Gastroesophageal sphincter (tissue), 4 donors: ENCODE data around the gene TSSK3. TPM values are rescaled to one million over a fixed set of nuclear protein-coding genes. Genes with fewer than 3 reads are reported as not detected.
A peak's percentile ranks its signal among the peaks of the same experiment; 100 is the strongest.

ENCODE experiments used
- ATAC-seq: fragments of 150-250 bp; one replicate; pipeline ENCODE4 v1.9.1; 2016; ENCODE audit warnings: mild to moderate bottlenecking, moderate library complexity
- H3K27ac ChIP-seq, 4 donors: fragments of 200-600 bp; sonication (generic) in 3 of 4; 1 replicate in 3 of 4; 2 replicates in 1 of 4; pipeline ENCODE4 v1.5.1; 2016 to 2019
- H3K27me3 ChIP-seq: fragments of 200-600 bp; sonication (generic); one replicate; pipeline ENCODE4 v1.5.1; 2019
- H3K36me3 ChIP-seq, 2 donors: fragments of 200-600 bp; sonication (generic); one replicate each; pipeline ENCODE4 v1.5.1; 2019; ENCODE audit warnings: control low read depth in 1 of 2
- H3K4me1 ChIP-seq, 3 donors: fragments of 200-600 bp; sonication (generic); 1 replicate in 2 of 3; 2 replicates in 1 of 3; pipeline ENCODE4 v1.5.1; 2016 to 2019; ENCODE audit warnings: control low read depth in 2 of 3
- H3K4me3 ChIP-seq, 2 donors: fragments of 200-600 bp; sonication (generic); one replicate each; pipeline ENCODE4 v1.5.1; 2019; ENCODE audit warnings: mild to moderate bottlenecking in 1 of 2, moderate library complexity in 1 of 2
- H3K9me3 ChIP-seq, 3 donors: fragments of 200-600 bp; sonication (generic); one replicate each; pipeline ENCODE4 v1.5.1; 2017 to 2019; ENCODE audit warnings: control low read depth in 2 of 3
- CTCF ChIP-seq, 4 experiments: fragments of 200-600 bp in 2 of 4; fragments of 450-650 bp in 2 of 4; sonication (generic) in 1 of 4; IDR thresholded peaks; one replicate each; pipeline ENCODE4 v1.5.1; 2017 to 2019; ENCODE audit warnings: antibody characterized with exemption in 4 of 4, mild to moderate bottlenecking in 2 of 4, moderate library complexity in 2 of 4
- EP300 ChIP-seq: sonication (generic); formaldehyde crosslinking; IDR thresholded peaks from one replicate; pipeline ENCODE4 v1.6.1; 2017; ENCODE audit warnings: antibody characterized with exemption, mild to moderate bottlenecking
- POLR2A ChIP-seq, 2 donors: fragments of 450-650 bp; IDR thresholded peaks; one replicate each; pipeline ENCODE4 v1.6.1; 2017; ENCODE audit warnings: antibody characterized with exemption in 2 of 2, mild to moderate bottlenecking in 2 of 2, moderate library complexity in 1 of 2
- POLR2AphosphoS5 ChIP-seq: sonication (generic); formaldehyde crosslinking; IDR thresholded peaks from one replicate; pipeline ENCODE4 v1.6.1; 2017; ENCODE audit warnings: antibody characterized with exemption
- WGBS, 2 donors: methylation state at CpG; one replicate each; pipeline ENCODE4 v1.1.5; 2018; ENCODE audit warnings: low coverage in 1 of 2; 5-methylcytosine and 5-hydroxymethylcytosine counted together
- total RNA-seq, 4 donors: library from RNA; depleted of rRNA; stranded (reverse); fragments of >200 nt; gene quantifications; one replicate each; pipeline ENCODE4 v1.1.0, GENCODE V29; 2016

TSSK3 gene
- total RNA-seq, 4 donors from 2014 or later: 3.6 TPM; not detected in 3

- no CpG with 5 or more reads among the region's 34 CpGs for WGBS, 2 donors
- peak overlapping the region; percentile 47 to 73 for H3K4me3 ChIP-seq
- H3K9me3 ChIP-seq: no peaks in the 10 kb centered on the region
- ATAC-seq: no peak
- peaks cover 0 to 47% (median 17%) of the 10 kb centered on the region in 3 donors for H3K4me1 ChIP-seq
- H3K27me3 ChIP-seq: no peaks in the 10 kb centered on the region
- peak overlapping the region in 3 of 4 donors; percentile 62 to 82 (median 67) for H3K27ac ChIP-seq
- H3K36me3 ChIP-seq: peaks cover 0 to 31% of the 10 kb centered on the region in 2 donors
- TF ChIP-seq POLR2A (IDR thresholded peaks at IDR 0.05) (no peak), EP300 (no peak), POLR2AphosphoS5 (no peak), CTCF (IDR thresholded peaks at IDR 0.05) (no peak)
These were observed 26.9 kb upstream of the TSSK3 start for GRCh38 chr1:32335535-32335789.

GRCh38 chr1:32335790-32336590, 26.3 kb upstream of the TSSK3 start, which contains the start of gene MARCKSL1:
MARCKSL1 (minus strand) TSS chr1:32336233; CDS start chr1:32336033, 200 bp downstream.
- TF ChIP-seq EP300 (no peak), POLR2A (IDR thresholded peaks at IDR 0.05) (peak; percentile 71 to 88), POLR2AphosphoS5 (peak; percentile 66)
- peak within 1 kb of the TSS in 3 of 4 donors; percentile 62 to 82 (median 67) for H3K27ac ChIP-seq

GRCh38 chr1:32336591-32336932, 25.8 kb upstream of the TSSK3 start:
- H3K27ac ChIP-seq: peak overlapping the region in 3 of 4 donors; percentile 62 to 82 (median 67)
- peaks cover 0 to 47% (median 17%) of the 10 kb centered on the region in 3 donors for H3K4me1 ChIP-seq
- TF ChIP-seq POLR2AphosphoS5: no peak
- TF ChIP-seq EP300: no peak
- no peak for TF ChIP-seq CTCF (IDR thresholded peaks at IDR 0.05)
- no peak for TF ChIP-seq POLR2A (IDR thresholded peaks at IDR 0.05)
- no peaks in the 10 kb centered on the region for H3K27me3 ChIP-seq
- H3K4me3 ChIP-seq: peak overlapping the region; percentile 47 to 73
- H3K9me3 ChIP-seq: no peaks in the 10 kb centered on the region
- WGBS, 2 donors: 37% methylated on average over 8 of the region's 15 CpGs; no CpG with 5 or more reads in 1 of the 2 donors
- no peak for ATAC-seq
- H3K36me3 ChIP-seq: peaks cover 0 to 20% of the 10 kb centered on the region in 2 donors

More at GRCh38 chr1:32335790-32336590, 26.3 kb upstream of the TSSK3 start, which contains the start of gene MARCKSL1:
- peaks cover 0 to 47% (median 17%) of the 10 kb centered on the region in 3 donors for H3K4me1 ChIP-seq
- peak; percentile 78 for ATAC-seq
- no CpG with 5 or more reads among the region's 95 CpGs for WGBS, 2 donors
- H3K9me3 ChIP-seq: no peaks in the 10 kb centered on the region
- peak within 1 kb of the TSS; percentile 47 to 73 for H3K4me3 ChIP-seq
- peaks cover 0 to 26% of the 10 kb centered on the region in 2 donors for H3K36me3 ChIP-seq
- H3K27me3 ChIP-seq: no peaks in the 10 kb centered on the region

- WGBS, 2 donors: 40 to 100% methylated on average over 1 of the region's 8 CpGs
- peak overlapping the region in 3 of 4 donors; percentile 62 to 82 (median 67) for H3K27ac ChIP-seq
These were observed 25.2 kb upstream of the TSSK3 start for GRCh38 chr1:32336963-32337675.

More at GRCh38 chr1:32336963-32337675, 25.2 kb upstream of the TSSK3 start:
- H3K4me1 ChIP-seq: peaks cover 0 to 47% (median 17%) of the 10 kb centered on the region in 3 donors
- TF ChIP-seq POLR2AphosphoS5 (no peak), EP300 (no peak), POLR2A (IDR thresholded peaks at IDR 0.05) (no peak), CTCF (IDR thresholded peaks at IDR 0.05) (no peak)
- no peak for ATAC-seq
- H3K27me3 ChIP-seq: no peaks in the 10 kb centered on the region
- H3K9me3 ChIP-seq: no peaks in the 10 kb centered on the region
- no peak overlapping the region for H3K4me3 ChIP-seq
- peaks cover 0 to 15% of the 10 kb centered on the region in 2 donors for H3K36me3 ChIP-seq
